Coronary artery (tissue), 2 donors: ENCODE results near the gene REM2.

Experiments used
- DNase-seq: peaks from one replicate; pipeline ENCODE4 v3.0.0-alpha.2; 2017; ENCODE audit warnings: low spot score
- H3K27ac ChIP-seq, 2 donors: fragments of 200-600 bp; sonication (generic); one replicate each; pipeline ENCODE4 v1.5.1; 2016 to 2019
- H3K4me3 ChIP-seq: fragments of 200-600 bp; sonication (generic); 2 replicates; pipeline ENCODE4 v1.5.1; 2016; ENCODE audit warnings: mild to moderate bottlenecking, moderate library complexity
- TF ChIP-seq, protein P1 (sequence below): fragments of 200-600 bp; sonication (generic); IDR thresholded peaks from one replicate; pipeline ENCODE4 v1.5.1; 2019; ENCODE audit warnings: antibody characterized with exemption

Gene REM2

DNA sequence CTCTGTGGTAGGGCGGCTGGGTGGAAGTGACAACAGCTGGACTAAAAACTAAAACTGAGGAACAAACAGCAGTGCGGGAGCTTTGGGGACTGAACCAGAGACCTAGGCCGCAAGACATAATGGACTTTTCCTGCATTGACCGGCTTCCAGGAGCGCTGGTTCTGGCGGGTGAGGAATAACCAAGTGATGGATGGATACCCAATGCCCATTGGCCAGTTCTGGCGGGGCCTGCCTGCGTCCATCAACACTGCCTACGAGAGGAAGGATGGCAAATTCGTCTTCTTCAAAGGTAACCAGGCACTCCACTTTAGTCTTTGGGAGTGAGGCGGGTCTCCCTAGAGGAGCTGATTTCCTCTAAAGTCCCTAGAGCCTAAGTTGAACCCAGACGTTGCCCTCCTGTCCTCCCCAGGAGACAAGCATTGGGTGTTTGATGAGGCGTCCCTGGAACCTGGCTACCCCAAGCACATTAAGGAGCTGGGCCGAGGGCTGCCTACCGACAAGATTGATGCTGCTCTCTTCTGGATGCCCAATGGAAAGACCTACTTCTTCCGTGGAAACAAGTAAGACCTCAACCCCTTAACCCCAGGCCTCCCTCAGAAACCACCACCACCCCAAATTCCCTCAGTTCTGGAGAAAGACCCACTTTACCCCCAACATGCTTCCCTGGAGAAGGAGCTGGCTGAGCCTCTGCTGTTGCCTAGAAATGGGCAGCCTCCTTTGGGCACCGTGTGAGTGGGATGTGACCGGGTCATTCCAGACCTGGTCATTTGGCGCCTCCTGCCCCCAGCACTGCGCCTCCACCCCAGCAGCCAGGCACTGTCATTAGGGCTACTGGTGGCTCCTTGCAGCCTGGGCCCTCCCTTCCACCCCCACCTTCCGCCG lies 38.6 kb upstream of the REM2 start:
- TF ChIP-seq, protein P1, sequence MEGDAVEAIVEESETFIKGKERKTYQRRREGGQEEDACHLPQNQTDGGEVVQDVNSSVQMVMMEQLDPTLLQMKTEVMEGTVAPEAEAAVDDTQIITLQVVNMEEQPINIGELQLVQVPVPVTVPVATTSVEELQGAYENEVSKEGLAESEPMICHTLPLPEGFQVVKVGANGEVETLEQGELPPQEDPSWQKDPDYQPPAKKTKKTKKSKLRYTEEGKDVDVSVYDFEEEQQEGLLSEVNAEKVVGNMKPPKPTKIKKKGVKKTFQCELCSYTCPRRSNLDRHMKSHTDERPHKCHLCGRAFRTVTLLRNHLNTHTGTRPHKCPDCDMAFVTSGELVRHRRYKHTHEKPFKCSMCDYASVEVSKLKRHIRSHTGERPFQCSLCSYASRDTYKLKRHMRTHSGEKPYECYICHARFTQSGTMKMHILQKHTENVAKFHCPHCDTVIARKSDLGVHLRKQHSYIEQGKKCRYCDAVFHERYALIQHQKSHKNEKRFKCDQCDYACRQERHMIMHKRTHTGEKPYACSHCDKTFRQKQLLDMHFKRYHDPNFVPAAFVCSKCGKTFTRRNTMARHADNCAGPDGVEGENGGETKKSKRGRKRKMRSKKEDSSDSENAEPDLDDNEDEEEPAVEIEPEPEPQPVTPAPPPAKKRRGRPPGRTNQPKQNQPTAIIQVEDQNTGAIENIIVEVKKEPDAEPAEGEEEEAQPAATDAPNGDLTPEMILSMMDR: no peak
- Histone ChIP-seq H3K4me3 (no peak overlapping the region), H3K27ac (peak overlapping the region in 1 of 2 donors; percentile 90)
- no peak for DNase-seq

DNA sequence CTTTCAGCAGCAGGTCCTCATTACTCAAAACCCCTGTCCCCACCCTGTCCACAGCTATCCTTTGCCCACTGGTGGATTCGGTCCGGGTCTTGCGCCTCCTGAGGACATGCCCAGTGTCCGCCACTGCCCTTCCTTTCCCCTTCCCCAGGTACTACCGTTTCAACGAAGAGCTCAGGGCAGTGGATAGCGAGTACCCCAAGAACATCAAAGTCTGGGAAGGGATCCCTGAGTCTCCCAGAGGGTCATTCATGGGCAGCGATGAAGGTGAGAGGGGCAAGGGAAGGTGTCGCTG lies 38.0 kb upstream of the REM2 start:
- peak overlapping the region in 1 of 2 donors; percentile 90 for H3K27ac ChIP-seq
- H3K4me3 ChIP-seq: no peak overlapping the region
- no peak for DNase-seq
- TF ChIP-seq, protein P1: no peak

DNA sequence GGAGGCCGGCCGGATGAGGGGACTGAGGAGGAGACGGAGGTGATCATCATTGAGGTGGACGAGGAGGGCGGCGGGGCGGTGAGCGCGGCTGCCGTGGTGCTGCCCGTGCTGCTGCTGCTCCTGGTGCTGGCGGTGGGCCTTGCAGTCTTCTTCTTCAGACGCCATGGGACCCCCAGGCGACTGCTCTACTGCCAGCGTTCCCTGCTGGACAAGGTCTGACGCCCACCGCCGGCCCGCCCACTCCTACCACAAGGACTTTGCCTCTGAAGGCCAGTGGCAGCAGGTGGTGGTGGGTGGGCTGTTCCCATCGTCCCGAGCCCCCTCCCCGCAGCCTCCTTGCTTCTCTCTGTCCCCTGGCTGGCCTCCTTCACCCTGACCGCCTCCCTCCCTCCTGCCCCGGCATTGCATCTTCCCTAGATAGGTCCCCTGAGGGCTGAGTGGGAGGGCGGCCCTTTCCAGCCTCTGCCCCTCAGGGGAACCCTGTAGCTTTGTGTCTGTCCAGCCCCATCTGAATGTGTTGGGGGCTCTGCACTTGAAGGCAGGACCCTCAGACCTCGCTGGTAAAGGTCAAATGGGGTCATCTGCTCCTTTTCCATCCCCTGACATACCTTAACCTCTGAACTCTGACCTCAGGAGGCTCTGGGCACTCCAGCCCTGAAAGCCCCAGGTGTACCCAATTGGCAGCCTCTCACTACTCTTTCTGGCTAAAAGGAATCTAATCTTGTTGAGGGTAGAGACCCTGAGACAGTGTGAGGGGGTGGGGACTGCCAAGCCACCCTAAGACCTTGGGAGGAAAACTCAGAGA lies 37.0 kb upstream of the REM2 start:
- TF ChIP-seq, protein P1: no peak
- Histone ChIP-seq H3K27ac (peak overlapping the region; percentile 90 to 94), H3K4me3 (no peak overlapping the region)
- DNase-seq: no peak

DNA sequence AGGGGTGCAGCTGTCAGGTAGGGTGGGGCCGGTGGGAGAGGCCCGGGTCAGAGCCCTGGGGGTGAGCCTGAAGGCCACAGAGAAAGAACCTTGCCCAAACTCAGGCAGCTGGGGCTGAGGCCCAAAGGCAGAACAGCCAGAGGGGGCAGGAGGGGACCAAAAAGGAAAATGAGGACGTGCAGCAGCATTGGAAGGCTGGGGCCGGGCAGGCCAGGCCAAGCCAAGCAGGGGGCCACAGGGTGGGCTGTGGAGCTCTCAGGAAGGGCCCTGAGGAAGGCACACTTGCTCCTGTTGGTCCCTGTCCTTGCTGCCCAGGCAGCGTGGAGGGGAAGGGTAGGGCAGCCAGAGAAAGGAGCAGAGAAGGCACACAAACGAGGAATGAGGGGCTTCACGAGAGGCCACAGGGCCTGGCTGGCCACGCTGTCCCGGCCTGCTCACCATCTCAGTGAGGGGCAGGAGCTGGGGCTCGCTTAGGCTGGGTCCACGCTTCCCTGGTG lies 36.2 kb upstream of the REM2 start:
- no peak for DNase-seq

DNA sequence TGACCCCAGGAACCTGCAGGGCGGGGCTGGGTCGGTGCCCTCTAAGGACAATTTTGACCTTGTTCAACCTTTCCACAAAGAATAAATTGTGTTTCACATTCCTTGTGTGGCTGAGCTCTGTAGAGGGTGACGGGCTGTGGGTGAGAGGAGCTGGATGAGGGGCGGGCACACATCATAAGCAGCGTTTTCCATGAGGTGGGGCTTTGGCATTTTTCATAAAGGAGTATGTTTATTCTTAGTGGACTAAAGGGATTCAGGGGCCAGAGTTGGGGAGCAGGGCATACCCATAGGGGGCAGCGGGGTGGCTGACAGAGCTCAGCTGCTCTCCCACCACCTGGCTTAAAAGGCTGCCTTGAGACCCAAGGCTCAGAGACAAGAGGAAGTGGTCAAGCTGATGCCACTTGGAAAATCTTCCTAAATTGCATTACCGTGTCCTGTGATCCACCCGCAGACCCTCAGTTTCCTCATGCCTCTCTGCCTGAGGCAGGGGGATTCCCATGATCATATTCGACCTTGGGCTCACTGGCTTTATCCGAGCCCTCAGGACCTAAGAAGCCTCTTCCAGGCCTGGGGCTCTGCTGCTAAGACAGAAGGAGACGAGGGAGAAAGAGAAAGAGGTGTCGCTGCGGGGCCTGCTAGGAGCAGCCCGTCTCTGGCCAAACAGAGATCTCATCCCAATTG lies 35.2 kb upstream of the REM2 start:
- peak overlapping the region; percentile 49 for H3K4me3 ChIP-seq
- no peak for DNase-seq
- TF ChIP-seq, protein P1: no peak
- peak overlapping the region; percentile 90 to 94 for H3K27ac ChIP-seq

More for the DNA sequence above, 36.2 kb upstream of the REM2 start:
- H3K27ac ChIP-seq: peak overlapping the region; percentile 90 to 94
- TF ChIP-seq, protein P1: no peak
- no peak overlapping the region for H3K4me3 ChIP-seq

DNA sequence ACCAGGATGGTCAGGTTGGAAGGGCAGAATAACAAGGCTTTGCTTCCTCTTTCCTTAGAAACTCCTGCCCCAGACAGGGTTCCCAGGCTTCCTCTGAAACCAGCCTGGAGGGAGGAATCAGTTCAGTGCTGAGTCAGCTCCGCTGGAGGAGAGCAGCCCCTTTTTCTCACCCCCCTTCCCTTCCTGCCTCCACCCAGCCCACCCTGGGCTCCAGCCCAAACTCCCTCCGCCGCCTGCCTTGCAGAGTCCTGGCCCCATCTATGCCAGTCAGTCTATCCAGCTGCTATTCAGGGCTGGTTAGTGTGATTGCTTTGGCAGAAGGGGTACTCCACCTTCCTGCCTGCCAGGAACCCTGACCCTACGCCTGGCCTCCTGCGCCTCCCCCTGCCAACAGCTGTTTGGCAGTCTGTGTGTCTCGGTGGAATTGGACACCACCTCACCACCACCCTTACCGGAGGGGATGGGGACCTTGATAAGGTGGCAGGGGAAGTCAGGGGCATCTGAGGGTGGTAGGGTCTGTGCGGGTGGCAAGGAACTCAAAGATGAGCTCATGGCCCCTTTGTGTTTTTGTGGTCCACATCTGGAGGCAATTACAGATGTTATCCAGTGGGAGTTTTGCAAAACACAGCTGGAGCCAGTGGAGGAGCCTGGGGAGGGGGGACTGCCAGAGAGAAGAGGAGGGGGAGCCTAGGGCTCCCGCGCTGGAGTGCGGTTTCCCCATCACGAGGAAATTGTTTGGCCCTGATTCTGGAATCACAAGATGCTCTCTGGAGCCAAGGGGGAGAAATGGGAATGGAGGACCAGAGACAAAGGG lies 34.5 kb upstream of the REM2 start:
- Histone ChIP-seq H3K4me3 (peak overlapping the region; percentile 49), H3K27ac (peak overlapping the region; percentile 90 to 94)
- TF ChIP-seq, protein P1: no peak
- DNase-seq: peak; percentile 92
